KBM-7 (cell line): ENCODE measurements around the gene ABHD16B.
A peak's percentile ranks its signal among the peaks of the same experiment; 100 is the strongest.

Experiments used
- DNase-seq: peaks from one replicate; pipeline ENCODE4 v3.0.0-alpha.2; 2015
- in situ Hi-C: fragments of 300-500 bp; cut with MboI; formaldehyde crosslinking; loops from 2 replicates; pipeline ENCODE4 v1.14.3; 2020; ENCODE audit warnings: low sequenced_read_pairs, low pct_unique_long_range_greater_than_20kb, mixed read lengths

ABHD16B gene

DNA sequence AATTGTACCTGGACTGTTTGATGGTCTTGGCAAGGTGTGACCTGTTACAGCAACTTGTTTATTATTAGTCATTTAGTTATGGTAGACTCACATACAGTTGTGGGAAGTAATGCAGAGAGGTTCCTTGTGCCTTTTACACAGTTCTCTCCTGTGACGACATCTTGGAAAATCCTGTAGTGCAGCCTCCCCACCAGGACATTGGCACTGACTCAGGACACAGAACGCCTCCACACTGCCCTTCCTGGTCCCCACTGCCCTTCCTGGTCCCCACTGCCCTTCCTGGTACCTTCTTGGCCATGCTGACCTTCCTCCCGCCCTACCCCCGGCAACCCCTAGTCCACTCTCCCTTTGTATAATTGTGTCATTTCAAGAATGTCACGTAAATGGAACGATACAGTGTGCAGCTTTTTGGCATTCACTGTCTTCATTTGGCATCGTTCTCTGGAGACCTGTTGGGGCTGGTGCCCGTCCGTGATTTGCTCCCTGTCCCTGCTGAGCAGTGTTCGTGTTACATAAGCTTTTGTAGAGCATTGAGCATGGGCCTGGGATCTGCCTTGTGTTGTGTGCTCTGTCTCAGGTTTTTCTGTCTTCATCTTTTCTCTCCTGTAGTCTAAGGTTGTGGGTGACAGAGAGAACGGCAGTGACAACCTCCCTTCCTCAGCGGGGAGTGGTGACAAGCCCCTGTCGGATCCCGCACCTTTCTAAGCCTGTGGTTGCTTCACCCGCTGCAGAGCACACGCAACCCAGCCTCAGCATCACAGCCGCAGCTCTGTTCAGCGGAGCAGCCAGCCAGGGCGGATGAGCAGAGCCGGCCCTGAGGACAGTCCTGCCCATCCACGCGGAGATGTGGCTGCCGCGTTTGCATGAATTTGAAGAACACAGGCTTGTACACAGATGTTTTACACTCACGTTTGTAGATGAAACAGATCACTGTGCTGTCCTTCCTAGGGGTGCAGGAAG is 28.2 kb downstream of the ABHD16B start:
- no peak for DNase-seq
- in situ Hi-C loops: no loop called here

DNA sequence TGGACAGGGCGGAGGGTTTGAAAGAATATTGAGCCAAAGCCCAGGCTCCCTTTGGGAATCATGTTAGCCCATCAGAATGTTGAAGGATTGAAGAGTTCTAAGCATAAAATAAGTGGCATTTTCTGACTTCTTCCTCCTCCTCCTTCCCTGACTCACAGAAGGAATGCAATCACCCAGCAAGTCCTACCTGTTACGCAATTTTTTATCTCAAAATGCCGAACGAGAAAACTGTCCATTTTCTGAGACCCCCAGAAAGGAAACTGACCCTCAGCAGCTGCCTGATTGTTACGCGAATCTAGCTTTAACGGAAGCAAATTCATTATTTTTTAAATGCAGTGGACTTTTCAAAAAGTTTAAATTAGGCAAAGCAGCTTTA is 28.9 kb downstream of the ABHD16B start:
- no peak for DNase-seq
- in situ Hi-C loops: no loop called here

DNA sequence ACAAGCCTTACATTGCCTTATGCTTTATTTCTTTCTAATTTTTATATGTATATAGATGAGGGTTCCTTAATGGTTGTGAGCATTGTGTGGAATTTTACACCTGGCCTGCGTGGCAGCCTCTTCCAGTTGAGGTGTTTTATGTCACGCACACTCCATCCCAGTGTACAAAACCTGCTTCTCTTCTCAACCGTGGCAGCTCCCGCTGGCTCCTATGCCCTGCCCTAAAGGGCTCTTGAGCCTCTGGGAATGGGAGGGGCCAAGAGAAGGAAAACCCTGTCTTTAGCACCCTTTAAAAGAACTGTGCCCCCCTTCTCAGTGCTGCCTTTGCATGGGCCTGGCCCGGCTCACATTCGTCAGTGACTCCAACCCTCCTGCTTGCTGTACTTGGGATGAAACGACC is 29.3 kb downstream of the ABHD16B start:
- in situ Hi-C loops: no loop called here

DNA sequence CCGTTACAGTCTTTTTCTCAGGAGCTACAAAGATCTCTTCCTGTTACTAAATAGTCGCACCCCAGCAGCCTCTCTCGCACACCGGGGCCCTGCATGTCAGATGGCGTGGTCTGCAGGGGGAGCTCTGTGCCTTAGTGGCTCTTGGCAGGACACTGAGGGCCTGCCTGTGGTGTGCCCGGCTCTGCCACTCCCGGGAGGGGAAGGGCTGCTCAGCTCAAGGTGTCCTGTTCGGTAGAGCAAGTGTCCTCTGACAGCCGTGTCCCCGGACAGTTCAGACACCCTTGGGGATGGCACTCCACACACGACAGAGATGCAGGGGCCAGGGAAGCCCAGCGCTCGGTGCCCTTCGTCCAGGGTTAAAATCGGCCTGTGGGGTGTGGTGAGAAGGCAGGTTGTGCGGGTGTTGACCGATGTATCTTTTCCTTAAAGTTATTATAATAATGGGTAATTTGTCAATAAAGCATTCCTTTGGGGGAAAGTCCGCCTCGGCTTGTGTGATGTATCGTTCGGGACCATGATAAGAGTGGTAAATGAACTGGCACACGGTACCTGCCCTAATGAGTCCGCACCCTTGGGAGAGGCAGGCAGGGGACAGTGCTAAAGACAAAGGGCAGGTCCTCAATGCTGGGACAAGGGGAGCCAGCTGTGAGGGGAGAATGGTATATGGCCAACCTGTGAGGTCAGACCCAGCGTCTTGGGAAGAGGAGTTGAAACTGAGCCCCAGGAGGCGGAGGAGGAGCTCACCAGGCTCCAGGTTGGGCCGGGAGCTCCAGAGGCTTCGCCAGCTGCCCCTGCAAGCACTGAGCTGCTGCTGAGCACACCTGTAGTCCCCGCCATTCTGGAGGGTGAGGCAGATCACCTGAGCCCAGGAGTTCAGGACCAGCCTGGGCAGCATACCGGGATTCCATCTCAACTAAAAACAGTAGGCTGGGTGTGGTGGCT is 30.0 kb downstream of the ABHD16B start:
- peak; percentile 9 for DNase-seq
- in situ Hi-C loops: no loop called here

More for the DNA sequence above, 29.3 kb downstream of the ABHD16B start:
- no peak for DNase-seq

DNA sequence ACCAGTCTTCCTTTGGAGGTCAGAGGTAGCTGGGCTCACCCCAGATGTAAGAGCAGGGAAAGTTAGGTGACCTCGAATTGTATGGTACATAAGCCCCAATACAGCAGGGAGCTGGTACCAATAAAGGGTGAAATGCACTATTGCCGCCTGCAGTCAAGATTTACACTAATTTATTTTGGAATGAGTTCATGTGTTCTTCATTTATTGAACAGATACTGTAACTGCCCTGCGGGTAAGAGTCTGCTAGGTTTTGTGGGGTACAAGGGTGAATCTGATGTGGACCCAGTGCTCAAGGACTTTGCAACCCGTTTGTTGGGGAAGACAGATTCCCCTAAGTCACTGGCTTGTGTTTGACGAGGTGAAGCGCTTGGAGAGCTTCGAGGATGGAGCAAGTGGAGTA is 31.1 kb downstream of the ABHD16B start:
- in situ Hi-C loops: no loop called here
- no peak for DNase-seq

DNA sequence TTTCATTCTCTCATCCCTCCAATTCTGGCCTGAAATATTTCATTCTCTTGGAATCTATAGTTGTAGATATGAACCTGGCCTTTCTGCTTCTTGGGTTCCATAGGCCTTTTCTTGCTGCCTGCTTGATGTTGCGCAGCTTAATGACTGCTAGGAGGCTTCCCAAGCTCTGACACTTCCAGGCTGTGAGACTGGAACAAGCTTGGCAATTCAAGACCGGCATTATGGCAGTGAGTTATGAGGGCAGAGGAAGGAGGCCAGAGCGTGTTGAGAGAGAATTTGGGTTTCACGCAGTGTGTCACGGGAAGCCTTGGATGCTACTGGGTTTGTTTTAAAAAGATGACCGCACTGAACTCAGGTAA is 32.7 kb downstream of the ABHD16B start:
- no peak for DNase-seq

DNA sequence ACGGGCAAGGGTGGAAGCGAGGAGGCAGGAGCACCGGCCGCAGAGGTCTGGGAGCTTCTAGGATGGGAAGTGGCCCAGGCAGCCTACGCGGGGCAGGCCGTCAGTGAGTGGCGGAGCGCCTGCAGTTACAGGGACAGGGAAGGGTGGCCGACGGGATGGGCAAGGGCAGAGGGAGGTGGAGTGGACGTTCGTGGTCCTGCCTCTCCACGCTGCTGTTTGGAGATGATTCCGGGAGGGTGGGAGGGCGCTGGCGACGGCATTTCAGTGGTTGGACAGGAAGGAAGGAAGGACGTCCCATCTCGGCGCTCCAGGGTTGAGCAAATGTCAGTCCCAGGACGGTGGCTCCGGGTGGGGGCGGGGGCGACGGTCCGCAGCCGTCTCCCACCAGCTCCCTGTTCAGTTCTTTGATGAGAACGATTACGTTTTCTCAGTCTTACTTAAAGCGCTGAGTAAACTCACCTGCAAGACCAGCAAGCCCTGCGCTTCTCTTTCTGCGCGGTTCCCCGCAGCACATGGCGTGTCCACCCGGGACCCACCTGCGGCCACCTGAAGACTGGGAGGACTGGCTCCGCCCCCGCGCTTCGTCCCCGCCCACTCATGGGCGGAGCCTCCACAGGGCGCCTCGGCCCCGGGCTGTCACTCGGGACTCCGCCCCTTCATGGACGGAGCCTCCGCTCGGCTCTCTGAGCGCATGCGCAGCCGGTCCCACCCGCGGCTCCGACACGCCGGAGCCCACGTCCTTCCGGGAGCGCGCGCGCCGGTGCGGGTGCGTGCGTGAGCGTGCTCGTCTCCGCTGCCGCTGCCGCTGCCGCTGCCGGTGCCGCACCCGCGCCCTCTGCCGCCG is 33.3 kb downstream of the ABHD16B start, which contains the start of gene DNAJC5:
Gene DNAJC5 (plus strand): TSS at position 769 of the 844 bp plus-strand sequence. CDS start 33,220 bp downstream, outside the sequence.
- peak; percentile 93 for DNase-seq
- in situ Hi-C loops: no loop called here

More for the DNA sequence above, 32.7 kb downstream of the ABHD16B start:
- in situ Hi-C loops: no loop called here

DNA sequence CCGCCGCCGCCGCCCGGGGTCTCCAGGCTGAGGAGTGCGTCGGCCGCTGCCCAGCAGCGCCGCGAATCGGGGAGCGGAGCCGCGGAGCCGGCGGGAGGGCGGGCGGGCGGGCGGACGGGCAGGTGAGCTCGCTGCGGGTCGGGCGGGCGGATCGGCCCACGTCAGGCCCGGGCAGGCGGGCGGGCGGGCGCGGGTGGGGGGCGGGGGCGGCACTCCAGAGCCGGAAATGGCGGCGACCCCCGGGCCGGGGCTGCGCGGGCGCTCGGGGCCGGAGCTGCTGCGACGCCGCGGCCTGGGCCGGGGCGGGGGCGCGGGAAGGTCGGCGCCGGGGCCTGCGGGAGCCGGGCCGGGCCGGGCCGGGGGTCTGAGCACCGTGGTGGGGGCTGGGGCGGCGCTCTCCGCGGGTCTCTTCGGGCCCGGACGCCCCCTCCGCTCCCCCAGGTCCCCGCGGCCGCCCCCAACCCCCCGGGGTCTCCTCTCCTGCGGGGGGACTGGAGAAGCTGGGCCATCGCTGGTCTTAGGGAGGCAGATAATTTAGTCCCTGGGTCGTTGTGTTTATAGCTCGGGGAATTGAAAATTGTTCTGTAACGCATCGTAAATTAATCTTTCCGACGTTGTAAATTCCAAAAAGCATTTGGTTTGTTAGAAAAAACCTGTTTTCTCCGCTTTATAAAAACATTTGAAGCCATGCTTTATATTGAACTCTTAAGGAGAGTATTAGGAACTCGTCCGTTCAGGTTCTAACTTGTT is 34.1 kb downstream of the ABHD16B start:
- no peak for DNase-seq
- in situ Hi-C loops: no loop called here

DNA sequence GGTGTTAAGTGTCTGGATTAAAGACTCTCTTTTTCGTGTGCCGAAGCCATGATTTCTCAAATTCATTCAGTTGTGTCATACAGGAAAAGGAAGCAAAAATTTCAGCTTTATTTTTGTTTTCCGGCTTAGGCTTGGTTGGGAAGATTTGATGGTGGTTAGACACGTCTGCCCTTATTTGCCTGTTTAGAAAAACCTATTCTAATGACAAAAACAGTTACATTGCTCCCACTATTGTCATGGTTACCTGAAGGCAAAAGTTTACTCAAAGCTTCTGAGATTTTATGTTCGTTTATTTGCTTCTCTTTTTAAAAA is 34.6 kb downstream of the ABHD16B start:
- in situ Hi-C loops: no loop called here
- DNase-seq: no peak

DNA sequence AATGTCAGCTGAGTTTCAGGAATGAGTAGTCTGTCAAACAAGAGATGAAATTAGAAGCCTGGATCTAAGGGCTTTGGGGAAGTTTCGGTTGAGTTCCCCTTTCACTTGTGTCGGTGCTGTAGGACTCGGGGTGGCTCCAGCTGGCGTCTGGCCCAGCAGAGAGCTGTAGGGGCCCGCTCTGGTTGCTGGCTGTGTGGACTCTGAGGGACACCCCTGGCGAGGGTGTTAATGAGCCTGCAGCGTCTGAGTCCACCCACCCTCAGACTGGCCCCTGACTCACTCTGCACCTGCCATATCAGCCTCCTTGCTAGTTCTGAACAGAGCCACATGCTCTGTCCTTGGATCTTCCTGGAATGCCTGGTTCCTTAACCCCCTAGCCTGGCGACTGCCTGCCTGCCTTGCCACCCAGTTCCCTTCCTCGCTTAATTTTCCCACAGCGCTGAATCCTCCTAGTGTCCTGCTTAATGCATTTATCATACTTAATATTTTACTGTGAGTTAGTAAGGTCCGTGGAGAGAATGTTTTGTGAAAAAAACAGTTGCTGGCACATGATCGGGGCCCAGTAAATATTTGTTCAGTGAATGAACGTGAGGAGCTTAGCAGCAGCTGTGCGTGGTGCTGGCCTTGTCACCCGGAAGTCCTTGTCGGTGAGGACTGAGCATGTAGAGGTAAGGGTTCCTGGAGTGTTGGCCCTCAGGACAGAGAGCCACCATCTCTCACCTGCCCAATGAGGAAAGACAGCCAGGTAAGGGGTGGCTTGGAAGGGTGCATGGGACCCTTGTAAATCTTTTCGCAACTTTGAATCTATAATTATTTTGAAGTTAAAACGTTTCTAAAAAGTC is 35.2 kb downstream of the ABHD16B start:
- peak; percentile 82 for DNase-seq
- in situ Hi-C loops: no loop called here

DNA sequence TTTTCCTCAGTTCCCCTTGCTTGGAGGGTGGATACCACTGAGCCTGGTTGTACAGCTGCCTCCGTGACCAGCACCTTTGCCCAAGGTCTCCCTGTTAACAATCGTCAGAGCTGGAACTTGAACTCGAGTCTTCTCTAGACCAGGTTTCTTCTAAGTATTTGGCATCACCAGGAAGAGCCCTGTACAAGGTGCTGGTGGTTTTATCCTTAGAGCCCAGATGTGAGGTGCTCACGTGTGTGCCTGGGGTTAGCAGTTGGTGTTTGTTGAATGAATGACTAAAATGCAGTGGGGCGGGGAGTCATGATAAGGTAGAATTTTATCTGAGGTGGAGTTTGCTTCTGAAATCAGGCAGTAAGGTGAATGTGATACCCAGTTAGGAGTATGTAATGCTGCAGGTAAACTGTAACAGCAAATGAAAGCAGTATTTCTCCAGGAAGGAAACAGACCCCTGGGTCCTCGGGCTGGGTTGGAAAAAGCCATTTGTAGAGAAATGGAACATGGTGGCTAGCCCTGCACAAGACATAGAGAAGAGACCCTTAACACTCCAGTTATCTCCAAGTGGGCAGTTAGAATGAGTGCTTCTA is 36.8 kb downstream of the ABHD16B start:
- DNase-seq: no peak
- in situ Hi-C loops: no loop called here

DNA sequence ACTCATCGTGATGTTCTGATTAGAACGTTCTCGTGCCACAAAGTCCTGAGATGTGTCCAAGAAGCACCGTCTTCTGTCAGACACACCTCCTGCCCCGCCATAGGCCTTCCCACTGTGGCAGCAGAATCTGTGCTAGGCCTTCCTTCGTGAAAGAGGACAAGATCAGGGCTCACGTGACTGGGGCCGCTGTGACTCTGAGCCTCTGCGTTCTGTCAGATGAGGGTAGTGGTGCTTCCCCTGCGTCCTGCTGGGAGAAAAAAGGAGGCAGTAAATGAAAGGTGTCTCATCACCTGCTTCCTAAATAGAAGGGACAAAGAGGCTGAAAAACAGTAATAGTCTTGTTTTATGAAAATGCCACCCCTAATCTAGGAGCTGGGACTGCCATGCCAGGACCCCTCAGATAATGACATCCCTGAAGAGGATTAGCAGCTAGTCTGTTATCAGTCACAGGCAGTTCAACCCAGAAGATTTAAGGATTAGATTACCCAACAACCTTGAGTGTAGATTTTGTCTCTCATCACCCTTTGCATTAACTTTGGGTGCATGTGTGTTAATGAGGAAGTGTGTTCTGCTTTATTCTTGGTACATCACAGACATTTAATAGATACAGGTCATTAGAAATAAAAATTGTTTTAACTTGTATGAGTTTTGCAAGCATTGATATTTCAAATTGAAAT is 37.7 kb downstream of the ABHD16B start:
- peak; percentile 36 for DNase-seq
- in situ Hi-C loops: no loop called here

DNA sequence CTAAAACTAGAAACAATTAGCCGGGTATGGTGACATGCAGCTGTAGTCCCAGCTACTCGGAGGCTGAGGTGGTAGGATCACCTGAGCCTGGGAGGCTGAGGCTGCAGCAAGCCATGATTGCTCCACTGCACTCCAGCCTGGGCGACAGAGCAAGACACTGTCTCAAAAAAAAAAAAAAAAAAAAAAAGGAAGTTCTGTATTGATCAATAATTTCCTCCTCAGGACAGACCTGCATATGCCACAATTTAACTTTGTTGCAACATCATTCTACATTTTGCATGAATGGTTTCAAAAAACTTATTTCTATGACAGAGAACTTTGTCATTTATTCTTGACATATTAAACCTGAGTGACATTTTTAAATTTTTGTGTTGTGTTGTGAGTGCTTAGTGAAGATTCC is 39.1 kb downstream of the ABHD16B start:
- DNase-seq: peak; percentile 56
- in situ Hi-C loops: no loop called here

DNA sequence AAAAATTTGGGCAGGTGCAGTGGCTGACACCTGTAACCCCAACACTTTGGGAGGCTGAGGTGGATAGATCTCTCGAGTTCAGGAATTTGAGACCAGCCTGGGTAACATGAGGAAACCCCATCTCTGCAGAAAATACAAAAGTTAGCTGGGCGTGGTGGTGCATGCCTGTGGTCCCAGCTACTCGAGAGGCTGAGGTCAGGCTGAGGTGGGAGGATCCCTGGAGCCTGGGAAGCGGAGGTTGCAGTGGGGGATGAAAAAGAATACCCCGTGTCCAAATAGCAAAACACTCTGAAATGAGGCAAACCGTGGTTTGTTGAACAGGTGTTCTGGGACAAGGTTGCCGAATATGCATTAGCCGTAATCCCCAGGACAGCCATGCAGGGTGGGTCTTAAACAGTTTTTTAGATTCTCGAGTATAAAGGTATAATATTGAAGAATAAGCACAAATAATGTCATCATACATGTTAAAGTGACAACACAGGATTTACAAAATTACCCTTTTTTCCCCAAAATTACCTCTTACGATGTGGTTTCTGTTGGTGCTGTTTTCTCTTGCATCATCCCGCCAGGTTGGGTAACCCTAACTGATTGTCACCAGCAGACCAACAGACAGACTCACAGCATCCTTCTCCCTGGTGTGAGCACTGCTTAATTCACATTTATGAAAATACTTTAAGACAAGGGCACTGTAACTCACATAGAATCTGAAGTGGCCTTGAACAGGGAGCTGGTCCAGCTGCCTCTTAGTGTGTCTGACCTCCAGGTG is 42.7 kb downstream of the ABHD16B start:
- in situ Hi-C loops: no loop called here
- DNase-seq: no peak

DNA sequence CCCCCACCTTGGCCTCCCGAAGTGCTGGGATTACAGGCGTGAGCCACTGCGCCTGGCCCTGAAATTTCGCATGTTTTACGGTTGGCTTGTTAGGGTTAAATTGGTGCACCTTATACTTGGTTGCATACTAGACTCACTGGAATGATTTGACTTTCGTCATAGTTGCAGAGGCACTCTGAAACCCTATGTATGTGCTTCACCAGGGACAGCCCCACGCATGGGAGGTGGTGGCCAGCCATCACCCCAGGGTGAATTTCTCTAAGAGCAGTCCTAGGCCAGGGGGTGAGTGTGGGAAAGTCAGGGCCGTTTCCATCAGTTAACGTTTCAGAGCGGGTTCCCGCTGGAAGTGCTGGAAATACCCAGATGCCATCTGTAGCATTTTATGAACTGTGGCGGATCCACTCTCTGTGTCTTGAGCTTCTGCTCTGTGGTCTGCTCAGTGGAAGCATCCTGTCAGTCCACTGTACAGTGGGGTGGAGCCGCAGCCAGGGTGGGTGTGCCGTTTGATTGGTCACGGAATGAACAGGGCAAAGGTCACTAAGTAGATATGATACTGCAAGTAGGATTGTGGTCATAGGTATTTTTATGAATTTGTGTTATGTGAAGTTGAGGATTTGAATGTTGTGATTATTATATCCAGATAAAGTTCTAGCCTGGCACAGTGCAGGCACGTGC is 46.8 kb downstream of the ABHD16B start:
- in situ Hi-C loops: no loop called here
- no peak for DNase-seq

DNA sequence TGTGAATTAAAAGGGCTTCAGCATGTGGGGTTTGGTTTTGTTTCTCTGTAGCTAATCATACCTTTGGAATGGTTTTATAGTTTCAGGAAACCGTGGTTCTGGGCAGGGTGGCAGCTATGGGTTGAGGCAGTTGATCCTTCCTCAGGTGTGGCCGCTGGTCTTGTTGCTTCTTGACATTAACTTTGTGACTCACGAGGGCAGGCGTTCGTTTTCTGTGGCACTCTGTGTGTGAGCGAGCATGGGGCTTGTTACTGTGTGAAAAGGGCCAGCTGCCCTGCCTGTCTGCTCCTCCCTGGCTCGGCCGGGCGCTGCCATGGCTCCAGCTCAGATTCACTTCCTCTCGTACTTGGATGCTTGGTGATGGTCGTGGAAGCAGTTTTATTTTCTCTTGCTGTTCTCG is 49.9 kb downstream of the ABHD16B start:
- no peak for DNase-seq
- in situ Hi-C loops: no loop called here
